Effector memory CD4-positive, alpha-beta T cell (primary cell): Measurements from ENCODE around the gene RBM20.

Source experiments
- DNase-seq, 3 donors: peaks; one replicate each; pipeline ENCODE4 v3.0.0-alpha.2; 2020
- H3K27ac ChIP-seq: 2 replicates; pipeline ENCODE4 v1.7.0; 2013; ENCODE audit warnings: mild to moderate bottlenecking, low read length, moderate library complexity; ENCODE audit not compliant: insufficient read depth, poor library complexity, severe bottlenecking
- H3K27me3 ChIP-seq: replicated peaks from 2 replicates; pipeline ENCODE4 v1.7.0; 2013; ENCODE audit warnings: mild to moderate bottlenecking, low read length; ENCODE audit not compliant: insufficient read depth, control insufficient read depth, poor library complexity, severe bottlenecking
- H3K36me3 ChIP-seq: 2 replicates; pipeline ENCODE4 v1.7.0; 2013; ENCODE audit warnings: mild to moderate bottlenecking, low read length, moderate library complexity; ENCODE audit not compliant: control insufficient read depth, insufficient read depth
- H3K4me1 ChIP-seq: 2 replicates; pipeline ENCODE4 v1.7.0; 2013; ENCODE audit warnings: low read length, mild to moderate bottlenecking; ENCODE audit not compliant: control insufficient read depth, insufficient read depth, poor library complexity, severe bottlenecking
- H3K4me3 ChIP-seq: 2 replicates; pipeline ENCODE4 v1.7.0; 2013; ENCODE audit warnings: low read length, low read depth, mild to moderate bottlenecking; ENCODE audit not compliant: insufficient read depth, poor library complexity, severe bottlenecking
- H3K9me3 ChIP-seq: 2 replicates; pipeline ENCODE4 v1.7.0; 2013; ENCODE audit warnings: mild to moderate bottlenecking, low read length, moderate library complexity; ENCODE audit not compliant: control insufficient read depth

The RBM20 gene

DNA sequence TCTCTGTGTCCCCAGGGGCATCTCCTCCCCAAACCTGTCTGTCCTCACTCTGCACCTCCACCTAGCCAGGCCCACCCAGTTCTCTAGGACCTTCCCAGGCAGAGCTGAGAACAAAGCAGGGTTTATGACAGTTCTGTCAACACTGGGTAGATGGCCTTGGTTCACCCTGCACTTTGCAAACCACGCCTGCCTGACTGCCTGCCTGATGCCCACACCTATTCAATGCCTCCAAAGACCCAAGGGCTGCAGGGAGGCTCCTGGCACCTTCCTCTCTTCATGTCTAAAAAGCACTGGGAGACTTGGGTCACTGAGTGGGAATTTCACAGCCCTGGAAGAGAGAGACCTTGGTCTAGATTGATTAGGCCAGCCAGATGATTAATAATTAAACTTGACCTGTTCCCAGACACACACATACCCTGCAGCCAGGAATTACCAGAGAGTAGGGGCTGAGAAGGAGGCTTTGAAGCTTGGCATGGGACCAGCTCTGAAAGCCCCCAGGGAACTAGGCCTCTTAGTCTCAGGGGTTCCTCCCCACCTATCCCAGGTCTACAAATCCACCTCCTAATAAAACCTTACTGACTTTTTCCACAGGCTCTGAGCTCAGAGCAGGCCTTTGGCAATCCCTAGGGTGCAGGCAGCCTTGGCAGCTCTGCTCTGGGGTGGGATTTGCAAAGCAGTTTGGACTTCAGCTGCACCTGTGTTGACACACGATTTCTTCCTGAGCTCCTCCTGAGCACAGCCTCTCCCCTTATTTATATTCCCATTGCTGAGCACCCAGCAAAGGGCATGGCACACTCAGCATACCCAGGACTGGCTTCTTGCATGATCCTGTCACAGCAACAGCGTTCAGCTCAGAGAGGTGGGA lies 201.9 kb downstream of the RBM20 start:
- DNase-seq: no peak
- Histone ChIP-seq H3K4me3 (no peak overlapping the region), H3K27me3 (no peaks in the 10 kb centered on the region)

DNA sequence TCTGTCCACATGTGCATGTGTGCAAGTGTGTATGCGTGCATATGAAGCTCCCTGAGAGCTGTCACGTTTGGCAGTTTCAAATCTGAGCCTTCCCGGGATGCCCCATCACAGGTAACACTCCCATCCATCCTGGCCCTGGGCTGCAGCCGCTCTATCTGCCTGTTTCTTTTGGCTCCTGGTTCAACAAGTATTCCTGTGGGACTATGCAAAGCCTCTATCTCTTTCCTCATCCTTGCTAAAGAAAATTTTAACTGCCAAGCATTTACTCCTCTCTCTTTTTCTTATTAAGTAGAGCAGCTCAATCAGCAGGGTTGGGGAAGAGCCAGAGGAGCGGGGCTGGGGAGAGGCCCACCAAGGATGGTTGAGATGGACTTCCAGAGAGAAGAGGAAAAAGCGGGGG lies 203.2 kb downstream of the RBM20 start:
- Histone ChIP-seq H3K4me1 (peaks cover 40% of the 10 kb centered on the region), H3K9me3 (no peaks in the 10 kb centered on the region), H3K27ac (no peak overlapping the region), H3K4me3 (no peak overlapping the region), H3K27me3 (no peaks in the 10 kb centered on the region), H3K36me3 (no peaks in the 10 kb centered on the region)
- no peak for DNase-seq

More for the DNA sequence above, 201.9 kb downstream of the RBM20 start:
- no peaks in the 10 kb centered on the region for H3K9me3 ChIP-seq
- H3K4me1 ChIP-seq: peaks cover 32% of the 10 kb centered on the region
- H3K36me3 ChIP-seq: no peaks in the 10 kb centered on the region
- no peak overlapping the region for H3K27ac ChIP-seq

DNA sequence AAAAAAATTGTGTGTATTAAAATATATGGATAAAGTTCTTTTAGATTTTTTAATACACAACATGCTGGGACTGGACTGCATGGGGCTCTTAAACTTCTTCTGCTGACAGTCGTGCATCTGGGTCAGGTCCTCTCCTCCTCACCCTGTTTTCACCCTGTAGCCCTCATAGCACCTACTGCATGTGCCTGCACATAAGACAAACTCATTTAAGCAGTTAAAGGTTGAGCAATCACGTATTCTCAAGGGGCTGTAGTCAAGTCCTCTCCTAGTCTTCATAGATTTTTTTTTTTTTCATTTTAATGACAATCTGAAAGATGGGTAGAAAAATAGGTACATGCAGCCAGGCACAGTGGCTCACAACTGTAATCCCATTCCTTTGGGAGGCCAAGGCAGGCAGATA lies 204.0 kb downstream of the RBM20 start:
- Histone ChIP-seq H3K36me3 (no peaks in the 10 kb centered on the region), H3K9me3 (no peaks in the 10 kb centered on the region), H3K4me1 (peaks cover 40% of the 10 kb centered on the region), H3K27me3 (no peaks in the 10 kb centered on the region), H3K27ac (no peak overlapping the region), H3K4me3 (no peak overlapping the region)
- no peak for DNase-seq

DNA sequence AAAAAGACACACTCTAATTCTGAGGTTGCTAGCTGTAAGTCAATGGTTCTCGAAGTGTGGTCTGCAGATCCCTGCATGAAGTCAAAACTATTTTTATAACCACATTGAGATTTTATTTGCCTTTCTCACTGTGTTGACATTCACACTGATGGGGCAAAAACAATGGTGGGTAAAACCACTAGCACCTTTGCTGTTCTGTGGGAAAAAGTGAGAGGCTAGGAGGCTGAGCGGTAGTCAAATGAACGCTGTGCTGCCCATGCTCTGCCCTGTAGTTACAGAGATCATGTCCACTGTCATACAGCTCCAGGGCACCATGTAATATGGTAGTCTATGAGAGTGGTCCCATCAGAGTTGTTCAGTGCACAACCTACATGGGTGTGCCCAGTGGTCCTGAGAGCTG lies 206.0 kb downstream of the RBM20 start:
- no peaks in the 10 kb centered on the region for H3K27me3 ChIP-seq
- H3K4me1 ChIP-seq: peaks cover 46% of the 10 kb centered on the region

DNA sequence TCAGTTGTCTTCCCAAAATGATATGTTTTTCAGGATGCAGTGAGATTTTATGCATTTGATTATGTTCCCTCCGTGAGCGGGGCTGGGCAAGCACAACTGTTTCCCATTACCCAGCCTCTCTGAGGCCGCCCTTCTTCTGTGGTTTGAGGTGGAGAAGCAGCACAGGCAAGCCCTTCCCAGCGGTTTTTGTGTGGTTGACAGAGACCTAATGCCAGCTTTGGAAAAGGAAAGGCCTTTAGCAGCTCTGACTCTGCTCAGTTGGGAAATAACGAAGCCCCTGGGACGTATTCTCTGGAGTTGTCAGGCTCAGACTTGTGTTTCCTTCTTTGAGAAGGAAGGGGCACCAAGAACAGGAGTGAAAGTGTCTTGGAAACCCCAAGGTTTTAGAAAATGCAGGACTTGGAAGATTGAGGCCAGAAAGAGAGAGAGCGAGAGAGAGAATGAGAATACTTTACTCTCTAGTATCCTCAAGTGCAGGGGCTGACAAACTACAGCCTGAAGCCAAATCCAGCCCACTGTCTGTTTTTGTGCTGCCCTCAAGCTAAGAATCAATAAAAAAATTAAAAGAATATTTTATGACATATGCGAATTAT lies 207.0 kb downstream of the RBM20 start:
- Histone ChIP-seq H3K27me3 (no peaks in the 10 kb centered on the region), H3K9me3 (no peaks in the 10 kb centered on the region), H3K4me1 (peaks cover 43% of the 10 kb centered on the region), H3K4me3 (peak overlapping the region; percentile 9), H3K36me3 (no peaks in the 10 kb centered on the region), H3K27ac (peak overlapping the region; percentile 33)
- peak in 1 of 3 donors; percentile 22 for DNase-seq

More for the DNA sequence above, 206.0 kb downstream of the RBM20 start:
- Histone ChIP-seq H3K4me3 (no peak overlapping the region), H3K9me3 (no peaks in the 10 kb centered on the region), H3K27ac (no peak overlapping the region), H3K36me3 (no peaks in the 10 kb centered on the region)
- DNase-seq: no peak

DNA sequence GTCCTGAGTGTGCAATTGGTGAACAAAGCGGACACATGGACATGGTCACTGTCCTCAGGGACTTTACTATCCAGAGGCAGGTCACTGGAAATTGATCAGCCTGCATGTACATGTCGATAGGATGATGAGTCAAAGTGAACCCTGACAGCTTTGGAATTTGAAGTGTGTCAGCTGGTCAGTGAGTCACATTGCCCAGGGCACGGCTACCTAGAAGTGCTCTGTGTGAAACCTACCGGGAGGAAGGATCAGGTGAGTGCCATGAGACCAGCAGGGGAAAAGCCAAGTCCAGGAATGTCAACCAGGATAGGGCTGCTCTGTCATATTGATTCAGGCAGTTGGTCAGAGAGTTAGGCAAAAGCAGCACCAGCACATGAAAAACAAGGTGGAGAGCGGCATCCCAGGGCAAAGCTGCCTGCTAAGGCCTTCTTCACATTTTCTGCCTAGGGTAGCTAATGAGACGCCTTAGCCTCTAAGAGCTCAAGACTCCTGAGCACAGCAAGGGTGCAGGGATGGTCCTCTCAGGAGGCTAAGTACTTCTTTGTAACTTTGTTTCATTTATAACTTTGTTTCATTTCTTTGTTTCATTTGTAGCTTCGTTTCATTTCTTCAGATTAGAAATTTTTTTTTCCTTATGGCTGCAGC lies 208.2 kb downstream of the RBM20 start:
- Histone ChIP-seq H3K9me3 (no peaks in the 10 kb centered on the region), H3K27ac (peak overlapping the region; percentile 26), H3K27me3 (no peaks in the 10 kb centered on the region), H3K4me3 (peak overlapping the region; percentile 22), H3K4me1 (peaks cover 46% of the 10 kb centered on the region), H3K36me3 (no peaks in the 10 kb centered on the region)
- no peak for DNase-seq

DNA sequence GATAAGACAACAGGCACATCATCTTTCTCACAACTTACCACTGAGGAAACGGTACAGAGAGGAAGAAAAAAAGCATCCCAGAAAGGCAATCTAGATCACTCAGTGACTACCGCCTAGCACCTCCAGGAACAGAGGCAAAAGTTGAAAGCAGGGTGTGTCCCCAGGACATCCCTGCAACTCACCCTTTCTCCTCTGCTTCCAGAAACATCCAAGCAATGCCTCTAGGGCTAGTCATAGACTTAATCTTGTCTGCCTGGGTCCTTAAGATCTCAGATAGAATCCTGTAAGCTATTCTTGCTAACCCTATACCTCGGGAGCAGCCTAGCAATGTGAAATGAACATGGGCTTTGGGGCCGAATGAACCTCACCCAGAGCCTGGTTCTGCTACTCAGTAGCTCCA lies 208.8 kb downstream of the RBM20 start:
- Histone ChIP-seq H3K9me3 (no peaks in the 10 kb centered on the region), H3K27ac (peak overlapping the region; percentile 26), H3K36me3 (no peaks in the 10 kb centered on the region), H3K4me1 (peaks cover 52% of the 10 kb centered on the region), H3K27me3 (no peaks in the 10 kb centered on the region), H3K4me3 (peak overlapping the region; percentile 22)
- DNase-seq: no peak

DNA sequence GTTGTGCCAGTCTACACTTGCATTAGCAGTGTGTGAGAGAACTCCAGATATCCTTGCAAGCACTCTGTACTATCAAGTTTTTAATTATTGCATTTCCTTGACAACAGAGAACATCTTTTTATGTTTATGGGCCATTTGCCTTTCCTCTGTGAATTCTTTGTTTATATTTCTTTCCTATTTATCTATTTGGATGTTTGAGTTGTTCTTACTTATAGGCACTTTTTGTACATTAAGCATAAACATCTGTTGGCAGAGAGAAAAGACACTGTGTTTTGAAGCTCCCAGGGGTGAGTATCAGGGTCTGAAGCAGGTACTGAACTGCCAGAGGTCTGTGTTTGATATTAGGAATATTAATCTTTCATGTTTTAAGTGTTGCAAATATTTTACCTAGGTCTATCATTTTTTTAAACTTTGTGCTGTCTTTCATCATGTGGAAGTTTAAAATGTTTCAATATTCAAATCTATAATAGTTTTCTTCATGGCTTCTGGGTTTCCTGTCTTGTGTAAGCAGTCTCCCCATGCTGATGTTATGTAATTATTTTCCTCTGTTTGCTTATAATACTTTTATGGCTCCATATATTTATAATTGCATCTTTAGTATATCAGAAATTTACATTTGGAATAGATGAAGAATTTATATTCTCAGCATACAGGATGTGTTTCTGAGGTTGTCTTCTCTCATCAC lies 209.9 kb downstream of the RBM20 start:
- Histone ChIP-seq H3K4me1 (peaks cover 63% of the 10 kb centered on the region), H3K4me3 (no peak overlapping the region), H3K27me3 (no peaks in the 10 kb centered on the region), H3K36me3 (no peaks in the 10 kb centered on the region), H3K9me3 (no peaks in the 10 kb centered on the region), H3K27ac (no peak overlapping the region)
- no peak for DNase-seq

DNA sequence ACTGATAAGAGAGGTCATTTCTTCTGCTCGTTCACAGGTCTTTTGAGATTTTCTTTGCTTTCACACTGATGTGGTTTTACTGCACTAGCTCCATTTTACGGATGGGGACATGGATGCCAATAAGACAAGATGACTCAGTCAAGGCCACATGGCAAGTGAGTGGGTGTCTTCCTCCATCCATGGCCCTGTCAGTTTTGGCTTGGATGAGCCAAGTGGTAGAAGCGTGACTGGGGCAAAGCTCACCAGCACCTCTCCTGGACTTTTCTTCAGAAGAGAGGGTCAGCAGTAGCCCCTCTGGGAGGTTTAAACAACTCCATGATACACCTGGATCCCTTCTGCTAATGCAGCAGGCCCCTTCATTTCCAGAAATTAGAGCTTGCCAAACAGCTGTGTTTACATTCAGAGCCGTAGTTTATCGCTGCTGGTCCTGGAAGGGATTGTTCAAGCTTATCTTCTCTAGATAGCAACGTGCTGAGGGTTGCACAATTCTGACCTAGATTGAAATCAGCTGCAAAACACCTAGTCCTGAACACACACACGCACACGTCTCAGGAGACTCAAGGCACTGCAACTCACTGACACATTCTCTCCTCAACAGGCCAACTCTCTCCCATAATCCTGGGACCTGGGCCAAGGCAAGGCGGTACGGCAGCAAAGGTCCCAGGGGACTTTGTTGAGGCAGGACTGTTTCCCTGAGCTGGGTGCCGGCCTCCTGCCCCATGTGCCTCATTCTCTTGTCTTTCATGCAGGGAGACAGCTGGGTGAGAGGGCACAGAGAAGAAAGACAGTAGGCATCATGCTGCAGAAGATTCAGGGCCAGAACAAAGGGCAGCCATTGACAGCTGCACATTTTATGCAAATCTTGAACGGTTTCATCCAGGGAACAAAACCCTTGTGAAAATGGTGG lies 213.4 kb downstream of the RBM20 start:
- DNase-seq: no peak
- Histone ChIP-seq H3K9me3 (no peaks in the 10 kb centered on the region), H3K27ac (peak overlapping the region; percentile 83), H3K4me3 (no peak overlapping the region), H3K27me3 (no peaks in the 10 kb centered on the region), H3K36me3 (no peaks in the 10 kb centered on the region), H3K4me1 (peaks cover 76% of the 10 kb centered on the region)
